SU-DHL-6 (cell line): ENCODE results near the gene SH3RF3.

Experiments used
- H2AFZ ChIP-seq: fragments of 200-600 bp; sonication (generic); 2 replicates; pipeline ENCODE4 v1.6.1; 2014; ENCODE audit warnings: low read depth, mild to moderate bottlenecking, moderate library complexity, mixed read lengths, antibody characterized with exemption, low read length; ENCODE audit not compliant: severe bottlenecking
- H3F3A ChIP-seq: fragments of 200-600 bp; shearing (Covaris generic); 2 replicates; pipeline ENCODE4 v1.6.0; 2016; ENCODE audit warnings: antibody characterized with exemption, mild to moderate bottlenecking; ENCODE audit not compliant: insufficient read depth
- H3K27ac ChIP-seq: fragments of 200-600 bp; sonication (generic); 2 replicates; pipeline ENCODE4 v1.5.1; 2016; ENCODE audit warnings: low read depth, mild to moderate bottlenecking, low read length, moderate library complexity, mixed read lengths
- H3K27me3 ChIP-seq: fragments of 200-600 bp; sonication (generic), shearing (Covaris generic); 2 replicates; pipeline ENCODE4 v1.6.0; 2014; ENCODE audit warnings: mild to moderate bottlenecking, low read length
- H3K36me3 ChIP-seq: fragments of 200-600 bp; sonication (generic); 2 replicates; pipeline ENCODE4 v1.6.1; 2014; ENCODE audit warnings: mild to moderate bottlenecking, low read length, mixed read lengths
- H3K4me2 ChIP-seq: fragments of 300-600, 200-600 bp; shearing (Covaris generic), sonication (generic); 2 replicates; pipeline ENCODE4 v1.6.0; 2014; ENCODE audit warnings: low read length, low read depth, mild to moderate bottlenecking; ENCODE audit not compliant: poor library complexity, severe bottlenecking
- H3K4me3 ChIP-seq: fragments of 200-600 bp; sonication (generic); 2 replicates; pipeline ENCODE4 v1.5.1; 2014; ENCODE audit warnings: antibody characterized with exemption, low read length, mild to moderate bottlenecking, mixed read lengths; ENCODE audit not compliant: insufficient read depth, poor library complexity, severe bottlenecking
- H3K79me2 ChIP-seq: fragments of 200-600 bp; sonication (generic); 2 replicates; pipeline ENCODE4 v1.6.1; 2014; ENCODE audit warnings: mild to moderate bottlenecking, low read length, moderate library complexity; ENCODE audit not compliant: insufficient read depth
- H3K9ac ChIP-seq: fragments of 200-600 bp; sonication (generic); 2 replicates; pipeline ENCODE4 v1.7.0; 2014; ENCODE audit warnings: mild to moderate bottlenecking, low read length
- H3K9me2 ChIP-seq: fragments of 200-600 bp; sonication (generic); replicated peaks from 2 replicates; pipeline ENCODE4 v1.6.1; 2014; ENCODE audit warnings: low read length; ENCODE audit not compliant: insufficient read depth
- H3K9me3 ChIP-seq: fragments of 200-600 bp; sonication (generic); 2 replicates; pipeline ENCODE4 v1.6.1; 2014; ENCODE audit warnings: low read length, mixed read lengths; ENCODE audit not compliant: insufficient read depth
- H4K20me1 ChIP-seq: fragments of 200-600 bp; sonication (generic); 2 replicates; pipeline ENCODE4 v1.6.1; 2014; ENCODE audit warnings: low read depth, mild to moderate bottlenecking, antibody characterized with exemption, low read length, moderate library complexity, mixed read lengths
- EZH2phosphoT487 ChIP-seq: fragments of 200-600 bp; sonication (generic), shearing (Covaris generic); conservative IDR thresholded peaks from 2 replicates; pipeline ENCODE4 v1.6.1; 2018; ENCODE audit warnings: mild to moderate bottlenecking, antibody characterized with exemption, low read length, moderate library complexity, mixed read lengths
- TF ChIP-seq, protein P1 (sequence below): fragments of 200-600 bp; sonication (generic); IDR thresholded peaks from one replicate; pipeline ENCODE4 v1.5.1; 2017; ENCODE audit warnings: antibody characterized with exemption, mild to moderate bottlenecking, low read length, moderate library complexity; ENCODE audit not compliant: insufficient read depth, poor library complexity, severe bottlenecking

The SH3RF3 gene

DNA sequence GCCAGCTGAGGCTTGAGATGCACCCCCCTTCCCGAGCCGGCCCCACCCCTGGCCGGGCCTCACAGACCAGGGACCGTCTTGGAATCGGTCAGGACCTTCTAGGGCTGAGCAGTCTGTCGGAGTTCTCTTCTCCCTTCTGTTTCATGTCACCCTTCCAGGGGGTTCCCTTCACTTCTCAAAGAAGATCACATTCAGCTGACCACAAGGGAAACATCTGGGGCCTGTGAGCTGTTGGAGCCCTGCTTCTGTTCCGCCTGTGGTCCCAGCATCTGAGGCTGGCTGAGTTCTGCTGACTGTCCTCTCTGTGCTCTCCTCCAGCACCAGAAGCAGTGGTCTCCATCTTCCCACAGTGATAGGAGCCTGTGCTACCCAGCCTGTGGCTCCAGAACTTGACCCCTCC is 378.2 kb downstream of the SH3RF3 start:
- no peak overlapping the region for H3K27ac ChIP-seq
- H3K4me3 ChIP-seq: no peak overlapping the region
- H3K9me2 ChIP-seq: no peaks in the 10 kb centered on the region
- no peak overlapping the region for H3K9ac ChIP-seq
- no peak overlapping the region for H3K4me2 ChIP-seq
- H3K9me3 ChIP-seq: no peaks in the 10 kb centered on the region
- H3K27me3 ChIP-seq: no peaks in the 10 kb centered on the region
- H2AFZ ChIP-seq: no peak overlapping the region
- no peak for TF ChIP-seq EZH2phosphoT487
- TF ChIP-seq, protein P1, sequence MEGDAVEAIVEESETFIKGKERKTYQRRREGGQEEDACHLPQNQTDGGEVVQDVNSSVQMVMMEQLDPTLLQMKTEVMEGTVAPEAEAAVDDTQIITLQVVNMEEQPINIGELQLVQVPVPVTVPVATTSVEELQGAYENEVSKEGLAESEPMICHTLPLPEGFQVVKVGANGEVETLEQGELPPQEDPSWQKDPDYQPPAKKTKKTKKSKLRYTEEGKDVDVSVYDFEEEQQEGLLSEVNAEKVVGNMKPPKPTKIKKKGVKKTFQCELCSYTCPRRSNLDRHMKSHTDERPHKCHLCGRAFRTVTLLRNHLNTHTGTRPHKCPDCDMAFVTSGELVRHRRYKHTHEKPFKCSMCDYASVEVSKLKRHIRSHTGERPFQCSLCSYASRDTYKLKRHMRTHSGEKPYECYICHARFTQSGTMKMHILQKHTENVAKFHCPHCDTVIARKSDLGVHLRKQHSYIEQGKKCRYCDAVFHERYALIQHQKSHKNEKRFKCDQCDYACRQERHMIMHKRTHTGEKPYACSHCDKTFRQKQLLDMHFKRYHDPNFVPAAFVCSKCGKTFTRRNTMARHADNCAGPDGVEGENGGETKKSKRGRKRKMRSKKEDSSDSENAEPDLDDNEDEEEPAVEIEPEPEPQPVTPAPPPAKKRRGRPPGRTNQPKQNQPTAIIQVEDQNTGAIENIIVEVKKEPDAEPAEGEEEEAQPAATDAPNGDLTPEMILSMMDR: no peak
- H4K20me1 ChIP-seq: no peaks in the 10 kb centered on the region
- no peaks in the 10 kb centered on the region for H3K36me3 ChIP-seq
- H3K79me2 ChIP-seq: no peaks in the 10 kb centered on the region
- H3F3A ChIP-seq: no peaks in the 10 kb centered on the region

DNA sequence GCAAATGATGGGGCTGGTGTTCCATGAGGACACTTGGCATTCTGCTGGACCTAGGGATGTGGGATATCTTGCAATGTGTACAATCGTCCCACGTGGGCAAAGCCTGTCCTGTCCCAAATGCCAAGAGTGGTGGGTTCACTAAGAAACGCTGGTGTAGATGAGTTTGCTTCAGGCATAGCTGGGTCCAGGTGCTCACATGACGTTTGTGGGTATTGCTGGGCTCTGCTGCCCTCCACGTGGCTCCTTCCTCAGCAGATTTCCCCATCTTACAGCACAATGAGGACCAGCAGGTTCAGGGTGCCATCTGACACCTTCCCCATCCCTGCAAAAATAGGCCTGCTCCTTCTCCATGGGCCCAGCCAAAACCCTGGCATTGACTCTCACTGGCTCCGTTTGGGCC is 378.8 kb downstream of the SH3RF3 start:
- H3K27ac ChIP-seq: no peak overlapping the region
- TF ChIP-seq EZH2phosphoT487: no peak
- TF ChIP-seq, protein P1: no peak

GRCh38 chr2:109508556-109508955 is 379.6 kb downstream of the SH3RF3 start:
- no peaks in the 10 kb centered on the region for H3K27me3 ChIP-seq
- H3K9me3 ChIP-seq: no peaks in the 10 kb centered on the region
- H3K9me2 ChIP-seq: no peaks in the 10 kb centered on the region
- no peaks in the 10 kb centered on the region for H3F3A ChIP-seq
- H3K79me2 ChIP-seq: no peaks in the 10 kb centered on the region
- H3K4me2 ChIP-seq: no peak overlapping the region
- no peak overlapping the region for H3K9ac ChIP-seq
- no peak overlapping the region for H3K4me3 ChIP-seq
- H2AFZ ChIP-seq: no peak overlapping the region
- H3K27ac ChIP-seq: no peak overlapping the region
- H3K36me3 ChIP-seq: no peaks in the 10 kb centered on the region
- no peaks in the 10 kb centered on the region for H4K20me1 ChIP-seq
- TF ChIP-seq, protein P1: no peak
- no peak for TF ChIP-seq EZH2phosphoT487

More for the DNA sequence above, 378.8 kb downstream of the SH3RF3 start:
- Histone ChIP-seq H3K9me3 (no peaks in the 10 kb centered on the region), H3K79me2 (no peaks in the 10 kb centered on the region), H2AFZ (no peak overlapping the region), H3K27me3 (no peaks in the 10 kb centered on the region), H4K20me1 (no peaks in the 10 kb centered on the region), H3F3A (no peaks in the 10 kb centered on the region), H3K36me3 (no peaks in the 10 kb centered on the region), H3K9me2 (no peaks in the 10 kb centered on the region), H3K4me3 (no peak overlapping the region), H3K9ac (no peak overlapping the region), H3K4me2 (no peak overlapping the region)
